ENCODE results near the gene SLC25A43. TPM values are rescaled to one million over a fixed set of nuclear protein-coding genes. Genes with fewer than 3 reads are reported as not detected.

SLC25A43 gene
- total RNA-seq, 2 donors from 2014 or later: 4.7 to 6.4 TPM

DNA sequence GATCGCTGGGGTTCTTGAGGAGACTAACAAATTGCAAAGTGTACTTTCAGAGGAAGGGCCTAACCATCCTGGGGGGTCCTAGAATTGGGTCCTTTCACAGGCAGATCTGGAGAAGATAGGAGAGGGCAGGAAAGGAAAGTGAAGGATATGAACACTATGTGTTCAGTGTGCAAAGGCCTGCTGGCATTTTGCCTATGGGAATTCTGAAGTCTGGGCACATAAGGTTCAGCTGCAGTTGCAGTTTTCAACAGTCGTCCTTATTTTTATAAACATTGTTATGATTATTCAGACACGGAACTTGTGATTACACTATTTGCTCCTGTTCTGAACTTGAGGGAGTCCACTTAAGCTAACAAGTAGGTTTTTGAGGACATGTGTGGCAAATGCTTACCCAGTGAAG lies 67.8 kb downstream of the SLC25A43 start:
- H3K4me1 Mint-ChIP-seq (ENCODE audit: low read depth in 2 of 2): peaks cover 5 to 16% of the 10 kb centered on the region in 2 donors
- H3K36me3 Mint-ChIP-seq: peaks cover 10% of the 10 kb centered on the region
- DNase-seq (ENCODE audit: low spot score) (no peak), ATAC-seq (no peak)
- no peak overlapping the region for H3K27ac Mint-ChIP-seq
- peaks cover 0 to 4% of the 10 kb centered on the region in 2 donors for H3K27me3 Mint-ChIP-seq
- H3K9me3 Mint-ChIP-seq: no peaks in the 10 kb centered on the region
- no peak overlapping the region for H3K4me3 Mint-ChIP-seq

- H3K27ac Mint-ChIP-seq: no peak overlapping the region
- DNase-seq (ENCODE audit: low spot score) (no peak), ATAC-seq (no peak)
- H3K27me3 Mint-ChIP-seq: peaks cover 0 to 4% of the 10 kb centered on the region in 2 donors
- H3K9me3 Mint-ChIP-seq: no peaks in the 10 kb centered on the region
- peaks cover 5 to 16% of the 10 kb centered on the region in 2 donors for H3K4me1 Mint-ChIP-seq (ENCODE audit: low read depth in 2 of 2)
- H3K4me3 Mint-ChIP-seq: no peak overlapping the region
- peaks cover 10% of the 10 kb centered on the region for H3K36me3 Mint-ChIP-seq
These were observed 68.3 kb downstream of the SLC25A43 start for GRCh38 chrX:119467433-119467832.

- ATAC-seq (peak; percentile 95), DNase-seq (ENCODE audit: low spot score) (peak; percentile 89)
- Mint-ChIP-seq H3K4me1 (ENCODE audit: low read depth in 2 of 2) (peaks cover 5 to 16% of the 10 kb centered on the region in 2 donors), H3K36me3 (peaks cover 10% of the 10 kb centered on the region), H3K27me3 (peaks cover 0 to 4% of the 10 kb centered on the region in 2 donors), H3K27ac (peak within 1 kb of the TSS; percentile 90 to 91), H3K4me3 (peak within 1 kb of the TSS; percentile 96), H3K9me3 (no peaks in the 10 kb centered on the region)
These were observed 68.9 kb downstream of the SLC25A43 start, which contains the start of gene SLC25A5 for GRCh38 chrX:119467842-119468550. Gene SLC25A5, plus strand, starts transcription at chrX:119468444. Its CDS starts 72 bp downstream, at chrX:119468516.

DNA sequence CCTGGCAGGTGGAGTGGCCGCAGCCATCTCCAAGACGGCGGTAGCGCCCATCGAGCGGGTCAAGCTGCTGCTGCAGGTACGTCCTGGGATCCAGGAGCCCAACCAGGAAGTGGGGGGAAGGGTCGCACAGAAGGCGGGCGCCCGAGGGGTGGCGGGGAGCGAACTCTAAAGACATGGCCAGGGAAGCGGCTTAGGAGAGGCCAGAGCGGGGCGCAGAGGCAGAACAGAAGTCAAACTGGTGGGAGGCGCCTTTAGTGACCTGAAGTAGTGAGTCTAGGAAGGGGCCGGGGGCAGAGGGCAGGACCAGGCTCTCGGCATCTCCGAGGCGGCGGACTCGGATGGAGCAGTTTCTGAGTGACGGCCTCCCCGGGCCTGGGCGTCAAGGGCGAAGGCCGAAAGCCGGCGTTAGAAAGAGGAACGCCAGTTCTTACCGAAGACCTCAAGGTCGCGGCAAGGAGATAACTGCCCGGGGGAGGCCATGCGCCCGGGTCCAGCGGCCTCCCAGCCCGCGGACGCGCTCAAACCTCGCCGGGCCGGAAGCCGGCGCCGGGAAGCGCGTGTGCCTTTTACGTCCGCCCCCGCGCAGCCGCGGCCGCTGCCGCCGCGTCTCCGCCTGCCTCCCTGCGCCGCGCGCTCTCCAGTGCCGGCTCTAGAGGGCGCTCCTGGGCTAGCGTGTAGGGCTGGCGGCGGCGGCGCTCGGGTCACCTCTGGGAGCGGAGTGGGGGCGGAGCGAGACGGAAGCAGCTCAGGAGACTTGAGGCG lies 69.6 kb downstream of the SLC25A43 start:
- Mint-ChIP-seq H3K27ac (peak overlapping the region; percentile 90 to 91), H3K36me3 (peaks cover 10% of the 10 kb centered on the region), H3K4me1 (ENCODE audit: low read depth in 2 of 2) (peaks cover 5 to 16% of the 10 kb centered on the region in 2 donors), H3K4me3 (peak overlapping the region; percentile 96), H3K27me3 (no peaks in the 10 kb centered on the region), H3K9me3 (no peaks in the 10 kb centered on the region)
- ATAC-seq (peak; percentile 84 to 86), DNase-seq (ENCODE audit: low spot score) (peak; percentile 90)

DNA sequence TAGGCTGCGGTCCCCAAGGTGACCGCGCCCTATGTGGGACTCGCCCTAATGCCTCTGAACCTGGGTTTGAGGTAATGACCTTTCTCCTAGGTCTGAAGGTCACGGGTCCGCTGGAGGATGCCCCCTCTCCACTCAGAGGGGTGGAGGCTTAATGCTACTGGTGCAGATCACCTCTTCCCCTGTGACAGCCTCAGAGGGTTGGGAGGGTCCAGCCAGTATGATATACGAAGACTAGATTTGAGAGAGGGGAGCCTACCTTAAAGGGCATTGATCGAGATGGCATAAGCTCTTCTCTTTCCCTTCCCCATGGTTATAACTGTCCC lies 70.1 kb downstream of the SLC25A43 start:
- Mint-ChIP-seq H3K36me3 (peaks cover 10% of the 10 kb centered on the region), H3K4me1 (ENCODE audit: low read depth in 2 of 2) (peaks cover 5 to 16% of the 10 kb centered on the region in 2 donors), H3K27me3 (no peaks in the 10 kb centered on the region), H3K9me3 (no peaks in the 10 kb centered on the region), H3K4me3 (peak overlapping the region; percentile 96), H3K27ac (peak overlapping the region; percentile 66 to 90)
- ATAC-seq (no peak), DNase-seq (ENCODE audit: low spot score) (no peak)

- H3K27me3 Mint-ChIP-seq: no peaks in the 10 kb centered on the region
- ATAC-seq (no peak), DNase-seq (ENCODE audit: low spot score) (no peak)
- H3K36me3 Mint-ChIP-seq: peaks cover 10% of the 10 kb centered on the region
- H3K4me3 Mint-ChIP-seq: no peak overlapping the region
- no peak overlapping the region for H3K27ac Mint-ChIP-seq
- peaks cover 0 to 8% of the 10 kb centered on the region in 2 donors for H3K4me1 Mint-ChIP-seq (ENCODE audit: low read depth in 2 of 2)
- H3K9me3 Mint-ChIP-seq: no peaks in the 10 kb centered on the region
These were observed 75.7 kb downstream of the SLC25A43 start for GRCh38 chrX:119474615-119475388.

- Mint-ChIP-seq H3K27me3 (no peaks in the 10 kb centered on the region), H3K4me1 (ENCODE audit: low read depth in 2 of 2) (peaks cover 0 to 3% of the 10 kb centered on the region in 2 donors), H3K27ac (no peak overlapping the region), H3K4me3 (no peak overlapping the region), H3K9me3 (no peaks in the 10 kb centered on the region), H3K36me3 (peaks cover 4% of the 10 kb centered on the region)
- ATAC-seq: no peak
- DNase-seq (ENCODE audit: low spot score): no peak
These were observed 76.4 kb downstream of the SLC25A43 start for GRCh38 chrX:119475389-119476101.

DNA sequence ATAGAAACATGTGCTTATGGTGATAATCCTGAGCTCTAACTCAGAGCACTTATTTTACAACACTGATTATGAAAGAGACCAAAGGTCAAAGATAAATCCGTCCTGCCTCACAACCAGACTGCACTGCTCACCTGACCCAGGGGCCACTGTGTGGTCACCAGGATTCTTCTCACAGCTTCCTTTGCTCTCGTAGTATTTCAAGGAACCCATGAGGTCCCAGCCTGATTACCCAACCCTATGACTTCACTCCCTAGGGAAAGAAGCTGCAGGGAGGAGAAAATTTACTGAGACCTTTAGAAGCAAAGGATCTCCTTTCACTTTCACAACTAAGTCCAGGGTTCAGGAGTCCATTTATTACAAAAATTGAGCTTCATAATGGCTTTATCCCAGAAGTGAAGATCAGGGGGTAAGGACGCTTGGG lies 78.7 kb downstream of the SLC25A43 start:
- H3K9me3 Mint-ChIP-seq: no peaks in the 10 kb centered on the region
- no peak for DNase-seq (ENCODE audit: low spot score)
- H3K36me3 Mint-ChIP-seq: no peaks in the 10 kb centered on the region
- H3K27me3 Mint-ChIP-seq: no peaks in the 10 kb centered on the region
- H3K4me1 Mint-ChIP-seq (ENCODE audit: low read depth in 2 of 2): peaks cover 2 to 6% of the 10 kb centered on the region in 2 donors
- no peak for ATAC-seq
- no peak overlapping the region for H3K4me3 Mint-ChIP-seq
- H3K27ac Mint-ChIP-seq: no peak overlapping the region

- Mint-ChIP-seq H3K9me3 (no peaks in the 10 kb centered on the region), H3K27ac (no peak overlapping the region), H3K4me3 (no peak overlapping the region), H3K27me3 (no peaks in the 10 kb centered on the region), H3K36me3 (no peaks in the 10 kb centered on the region), H3K4me1 (ENCODE audit: low read depth in 2 of 2) (peaks cover 6 to 9% of the 10 kb centered on the region in 2 donors)
- DNase-seq (ENCODE audit: low spot score) (no peak), ATAC-seq (no peak)
These were observed 79.4 kb downstream of the SLC25A43 start for GRCh38 chrX:119478504-119478903.

GRCh38 chrX:119479845-119480244 lies 80.7 kb downstream of the SLC25A43 start:
- Mint-ChIP-seq H3K4me1 (ENCODE audit: low read depth in 2 of 2) (peaks cover 6 to 9% of the 10 kb centered on the region in 2 donors), H3K36me3 (no peaks in the 10 kb centered on the region), H3K27ac (no peak overlapping the region), H3K27me3 (peaks cover 0 to 3% of the 10 kb centered on the region in 2 donors), H3K9me3 (no peaks in the 10 kb centered on the region), H3K4me3 (no peak overlapping the region)
- no peak for ATAC-seq
- no peak for DNase-seq (ENCODE audit: low spot score)

DNA sequence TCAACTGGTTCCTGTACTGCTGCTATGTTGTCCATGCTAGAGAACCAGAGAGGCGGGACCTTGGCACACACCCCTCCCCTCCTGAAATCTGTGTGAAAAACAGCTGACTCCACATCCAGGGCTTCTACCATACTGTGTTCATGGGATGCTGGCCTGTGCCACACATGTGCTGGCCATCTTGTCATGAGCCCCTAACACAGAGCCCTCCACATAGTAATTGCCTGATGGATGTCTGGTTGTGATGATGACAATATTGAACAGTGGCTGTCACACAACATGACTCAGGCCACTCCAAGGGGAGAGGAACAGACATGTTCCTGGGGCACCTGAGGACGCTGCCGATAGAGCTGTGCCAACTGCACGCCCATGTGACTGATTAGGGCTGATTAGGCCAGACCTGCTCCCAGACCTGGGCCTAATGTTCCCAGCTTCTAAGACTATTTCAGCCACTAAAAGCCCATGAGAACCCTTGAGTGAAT lies 82.2 kb downstream of the SLC25A43 start:
- no peak for ATAC-seq
- Mint-ChIP-seq H3K4me3 (no peak overlapping the region), H3K9me3 (no peaks in the 10 kb centered on the region), H3K27me3 (peaks cover 0 to 7% of the 10 kb centered on the region in 2 donors), H3K36me3 (no peaks in the 10 kb centered on the region), H3K27ac (no peak overlapping the region), H3K4me1 (ENCODE audit: low read depth in 2 of 2) (peaks cover 6 to 9% of the 10 kb centered on the region in 2 donors)
- DNase-seq (ENCODE audit: low spot score): no peak

DNA sequence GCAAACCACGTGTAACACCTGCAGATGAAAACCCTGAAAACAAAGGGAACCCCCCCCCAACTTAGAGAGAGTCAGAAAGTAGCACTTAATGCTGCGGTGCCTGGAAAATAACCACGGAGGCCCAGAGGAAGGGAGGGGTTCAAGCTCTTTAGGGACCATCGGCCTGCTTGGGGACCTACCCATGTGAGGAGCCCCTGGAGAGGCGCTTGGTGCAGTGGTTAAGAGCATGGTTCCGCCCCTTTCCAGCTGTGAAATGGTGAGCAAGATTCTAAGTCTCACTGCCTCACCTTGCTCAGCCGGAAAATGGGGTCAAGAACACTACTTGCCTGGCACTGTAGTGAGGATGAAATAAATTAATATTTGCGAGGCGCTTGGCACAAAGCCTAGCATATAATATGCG lies 82.9 kb downstream of the SLC25A43 start:
- ATAC-seq (peak; percentile 2 to 24), DNase-seq (ENCODE audit: low spot score) (no peak)
- Mint-ChIP-seq H3K9me3 (no peaks in the 10 kb centered on the region), H3K36me3 (no peaks in the 10 kb centered on the region), H3K27ac (no peak overlapping the region), H3K4me1 (ENCODE audit: low read depth in 2 of 2) (peaks cover 6 to 9% of the 10 kb centered on the region in 2 donors), H3K27me3 (peaks cover 0 to 7% of the 10 kb centered on the region in 2 donors), H3K4me3 (peak overlapping the region; percentile 74)

All from natural killer cell treated with Interleukin-12 subunit alpha and Interleukin-12 subunit beta and Interleukin-15 and Interleukin-18, amount 100 ng/mL, for 72 hours (primary cell).